Tibial nerve (tissue), 4 donors: Measurements from ENCODE around the gene KAT2A. TPM values are rescaled to one million over a fixed set of nuclear protein-coding genes. Genes with fewer than 3 reads are reported as not detected.
A peak's percentile ranks its signal among the peaks of the same experiment; 100 is the strongest.

Experiments
- DNase-seq, 2 donors: peaks; one replicate each; pipeline ENCODE4 v3.0.0-alpha.2; 2019; ENCODE audit warnings: low spot score in 2 of 2
- H3K27ac ChIP-seq, 4 donors: fragments of 200-600 bp; sonication (generic) in 3 of 4; one replicate each; pipeline ENCODE4 v1.5.1; 2017 to 2019; ENCODE audit warnings: mild to moderate bottlenecking in 1 of 4
- H3K27me3 ChIP-seq, 2 donors: fragments of 200-600 bp; sonication (generic) in 1 of 2; one replicate each; pipeline versions ENCODE4 v1.5.1 to v1.6.0; 2017 to 2019
- H3K36me3 ChIP-seq, 3 donors: fragments of 200-600 bp; sonication (generic); one replicate each; pipeline ENCODE4 v1.5.1; 2018 to 2019
- H3K4me1 ChIP-seq, 4 donors: fragments of 200-600 bp; sonication (generic) in 3 of 4; one replicate each; pipeline ENCODE4 v1.5.1; 2017 to 2019
- H3K4me3 ChIP-seq, 4 donors: fragments of 200-600 bp; sonication (generic) in 3 of 4; one replicate each; pipeline ENCODE4 v1.5.1; 2017 to 2019; ENCODE audit warnings: mild to moderate bottlenecking in 1 of 4, moderate library complexity in 1 of 4
- H3K9me3 ChIP-seq, 4 donors: fragments of 200-600 bp; sonication (generic) in 3 of 4; one replicate each; pipeline ENCODE4 v1.5.1; 2017 to 2019
- EP300 ChIP-seq, 2 donors: sonication (generic); formaldehyde crosslinking; IDR thresholded peaks; one replicate each; pipeline ENCODE4 v1.6.1; 2017; ENCODE audit warnings: antibody characterized with exemption in 2 of 2, mild to moderate bottlenecking in 1 of 2
- POLR2A ChIP-seq, 2 donors: fragments of 450-650 bp; IDR thresholded peaks; one replicate each; pipeline ENCODE4 v1.6.1; 2017; ENCODE audit warnings: antibody characterized with exemption in 2 of 2, mild to moderate bottlenecking in 2 of 2, moderate library complexity in 2 of 2
- WGBS, 2 donors: methylation state at CpG; one replicate each; pipeline ENCODE4 v1.1.5; 2018; 5-methylcytosine and 5-hydroxymethylcytosine counted together
- total RNA-seq, 4 donors: library from RNA; depleted of rRNA; stranded (reverse); fragments of >200 nt; gene quantifications; one replicate each; pipeline ENCODE4 v1.1.0, GENCODE V29; 2016
- TF ChIP-seq, protein P1 (sequence below), 5 experiments: fragments of 200-600 bp in 3 of 5; fragments of 450-650 bp in 2 of 5; sonication (generic) in 3 of 5; IDR thresholded peaks; one replicate each; pipeline ENCODE4 v1.5.1; 2016 to 2019; ENCODE audit warnings: antibody characterized with exemption in 5 of 5, mild to moderate bottlenecking in 3 of 5, moderate library complexity in 2 of 5

The KAT2A gene
- total RNA-seq, 4 donors from 2014 or later = 92.2 to 143 (median 105) TPM

DNA sequence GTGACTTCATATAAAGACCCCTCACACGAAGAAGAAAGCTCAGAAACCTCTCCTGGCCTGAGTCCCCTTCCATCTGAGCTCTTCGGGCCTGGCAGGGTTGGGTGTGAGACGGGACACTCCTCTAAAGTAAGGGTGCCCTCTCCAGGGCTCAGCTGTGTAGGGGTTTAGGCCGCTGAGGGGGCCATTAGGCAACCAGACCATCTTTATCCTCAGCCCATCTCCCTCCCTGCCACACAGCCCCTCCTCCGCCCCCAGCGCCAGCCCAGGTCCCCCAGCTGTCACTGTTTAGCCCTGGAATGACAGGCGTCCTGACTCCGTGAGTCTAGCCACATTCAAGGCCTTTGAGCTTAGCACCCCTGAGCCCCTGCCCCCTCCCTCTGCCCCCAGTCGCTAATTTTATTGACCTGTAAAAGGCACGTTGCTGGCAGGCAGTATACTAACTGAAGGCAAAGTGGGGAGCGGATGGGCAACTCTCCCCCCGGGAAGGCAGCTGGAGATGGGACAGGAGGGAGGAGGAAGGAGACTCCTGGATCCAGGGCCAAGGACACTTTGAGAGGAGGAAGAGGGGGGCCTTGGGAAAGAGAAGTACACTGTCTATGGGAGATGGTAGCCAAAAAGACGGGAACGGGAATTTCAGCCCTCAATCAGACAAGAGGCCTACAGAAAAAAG lies 22.3 kb downstream of the KAT2A start:
- H3K27ac ChIP-seq = no peak overlapping the region
- peak overlapping the region in 1 of 4 donors; percentile 35 for H3K4me3 ChIP-seq

DNA sequence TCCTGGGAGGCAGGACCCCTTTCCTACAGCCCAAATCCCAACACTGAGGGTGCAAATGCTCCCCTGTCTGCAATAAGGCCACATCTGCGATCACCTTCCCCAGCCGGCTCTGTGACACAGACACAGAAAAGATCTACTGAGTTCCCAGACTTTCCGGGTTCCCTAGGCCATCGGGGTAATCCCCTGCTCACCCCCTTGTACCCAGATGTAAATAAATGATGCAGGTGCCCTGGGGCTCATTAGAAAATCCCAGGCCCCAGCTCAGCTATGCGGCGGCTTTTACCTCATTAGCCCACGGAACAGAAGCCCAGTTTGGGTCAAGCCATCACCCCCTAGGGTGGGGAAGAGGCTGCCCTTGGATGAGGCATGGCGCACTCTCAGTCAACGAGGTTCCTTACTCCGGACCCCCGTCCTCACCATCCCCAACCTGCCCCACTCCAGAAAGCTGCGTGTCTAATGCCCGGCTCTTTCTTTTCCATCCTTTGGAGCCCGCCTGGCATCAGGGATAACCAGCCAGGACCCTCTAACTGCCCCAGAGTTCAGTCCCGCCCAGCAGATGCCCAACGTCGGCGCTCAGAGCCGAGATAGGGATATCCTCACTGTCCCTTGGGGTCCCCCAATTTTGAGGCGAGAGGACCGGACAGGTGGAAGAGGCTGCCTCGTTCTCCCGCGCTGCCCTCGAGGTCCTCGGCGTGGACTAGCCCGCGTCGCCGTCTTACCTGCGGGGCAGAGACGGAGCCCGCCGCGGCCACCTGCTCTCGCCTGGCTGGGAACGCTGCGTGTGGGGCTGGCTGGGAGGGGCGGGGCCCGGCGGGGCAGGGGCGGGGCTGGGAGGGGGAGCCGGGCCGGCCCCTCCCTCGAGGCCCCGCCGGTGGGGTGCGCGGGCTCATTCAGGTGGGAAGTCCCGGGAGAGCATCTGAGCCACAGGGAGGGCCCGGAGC lies 23.2 kb downstream of the KAT2A start, which contains the start of gene ZNF385C:
ZNF385C (minus strand) TSS at position 783 of the 941 bp plus-strand sequence. CDS start 35,417 bp downstream, outside the sequence.
- Histone ChIP-seq H3K4me3 (peak within 1 kb of the TSS in 3 of 4 donors; percentile 19 to 35 (median 31)), H3K27me3 (peaks cover 0 to 27% of the 10 kb centered on the region in 2 donors)
- 16 to 17% methylated on average over 27 to 36 of the region's 52 CpGs for WGBS, 2 donors

More for the DNA sequence above, 22.3 kb downstream of the KAT2A start:
- Histone ChIP-seq H3K27me3 (peaks cover 0 to 27% of the 10 kb centered on the region in 2 donors), H3K36me3 (peaks cover 0 to 12% (median 0%) of the 10 kb centered on the region in 3 donors), H3K9me3 (no peaks in the 10 kb centered on the region), H3K4me1 (peaks cover 0 to 21% (median 12%) of the 10 kb centered on the region in 4 donors)
- 64 to 67% methylated on average over 12 to 14 of the region's 14 CpGs for WGBS, 2 donors
- no peak for DNase-seq
- no peak for TF ChIP-seq POLR2A (IDR thresholded peaks at IDR 0.05)
- TF ChIP-seq EP300 (IDR thresholded peaks at IDR 0.05) = no peak
- TF ChIP-seq, protein P1, sequence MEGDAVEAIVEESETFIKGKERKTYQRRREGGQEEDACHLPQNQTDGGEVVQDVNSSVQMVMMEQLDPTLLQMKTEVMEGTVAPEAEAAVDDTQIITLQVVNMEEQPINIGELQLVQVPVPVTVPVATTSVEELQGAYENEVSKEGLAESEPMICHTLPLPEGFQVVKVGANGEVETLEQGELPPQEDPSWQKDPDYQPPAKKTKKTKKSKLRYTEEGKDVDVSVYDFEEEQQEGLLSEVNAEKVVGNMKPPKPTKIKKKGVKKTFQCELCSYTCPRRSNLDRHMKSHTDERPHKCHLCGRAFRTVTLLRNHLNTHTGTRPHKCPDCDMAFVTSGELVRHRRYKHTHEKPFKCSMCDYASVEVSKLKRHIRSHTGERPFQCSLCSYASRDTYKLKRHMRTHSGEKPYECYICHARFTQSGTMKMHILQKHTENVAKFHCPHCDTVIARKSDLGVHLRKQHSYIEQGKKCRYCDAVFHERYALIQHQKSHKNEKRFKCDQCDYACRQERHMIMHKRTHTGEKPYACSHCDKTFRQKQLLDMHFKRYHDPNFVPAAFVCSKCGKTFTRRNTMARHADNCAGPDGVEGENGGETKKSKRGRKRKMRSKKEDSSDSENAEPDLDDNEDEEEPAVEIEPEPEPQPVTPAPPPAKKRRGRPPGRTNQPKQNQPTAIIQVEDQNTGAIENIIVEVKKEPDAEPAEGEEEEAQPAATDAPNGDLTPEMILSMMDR (IDR thresholded peaks at IDR 0.05) = no peak

DNA sequence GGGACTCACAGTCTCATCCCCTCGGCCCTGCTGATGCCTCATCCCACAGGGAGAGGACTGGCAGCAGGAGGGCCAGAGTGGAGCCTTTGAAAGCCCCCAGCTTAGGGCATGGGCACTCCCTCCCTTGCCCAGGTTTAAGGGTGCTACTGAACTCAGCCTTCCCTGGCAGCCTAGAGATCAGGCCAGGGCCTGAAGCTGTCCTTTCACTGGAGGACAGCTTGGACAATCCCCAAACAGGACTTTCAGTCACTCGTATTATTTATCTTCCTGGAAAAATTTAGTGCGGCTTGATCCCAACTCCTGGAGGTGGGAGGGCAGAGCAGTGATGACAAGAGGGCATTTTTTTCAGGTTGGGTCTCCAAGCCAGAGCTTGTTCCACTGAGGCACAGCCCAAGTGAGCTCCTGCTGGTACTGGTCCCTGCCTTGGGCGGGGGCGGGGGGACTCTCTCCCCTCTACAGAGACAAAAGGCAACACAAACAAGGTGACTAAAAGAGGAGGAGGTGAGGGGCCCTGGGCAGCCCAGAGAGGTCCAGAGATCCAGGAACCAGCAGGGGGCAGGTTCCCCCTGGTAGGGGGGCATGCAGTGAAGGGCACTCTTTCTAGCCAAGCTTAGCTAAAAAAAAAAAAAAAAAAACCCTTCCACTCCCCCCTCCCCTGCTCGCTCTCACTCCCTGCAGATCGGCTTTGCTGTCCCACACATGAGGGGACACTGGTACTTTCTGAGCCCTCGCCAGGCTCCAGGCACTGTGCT lies 24.6 kb downstream of the KAT2A start:
- DNase-seq = no peak
- peaks cover 0 to 27% of the 10 kb centered on the region in 2 donors for H3K27me3 ChIP-seq
- no peaks in the 10 kb centered on the region for H3K36me3 ChIP-seq
- H3K9me3 ChIP-seq = no peaks in the 10 kb centered on the region
- WGBS, 2 donors = 64 to 70% methylated on average over 8 of the region's 8 CpGs
- H3K4me1 ChIP-seq = peaks cover 0 to 26% (median 9%) of the 10 kb centered on the region in 4 donors
- TF ChIP-seq EP300 (IDR thresholded peaks at IDR 0.05) (no peak), POLR2A (IDR thresholded peaks at IDR 0.05) (no peak)
- TF ChIP-seq, protein P1 (IDR thresholded peaks at IDR 0.05) = no peak
- no peak overlapping the region for H3K27ac ChIP-seq
- H3K4me3 ChIP-seq = no peak overlapping the region

More for the DNA sequence above, 23.2 kb downstream of the KAT2A start, which contains the start of gene ZNF385C:
- Histone ChIP-seq H3K4me1 (peaks cover 0 to 22% (median 12%) of the 10 kb centered on the region in 4 donors), H3K27ac (no peak within 1 kb of the TSS), H3K9me3 (no peaks in the 10 kb centered on the region), H3K36me3 (peaks cover 0 to 3% (median 0%) of the 10 kb centered on the region in 3 donors)
- DNase-seq = no peak
- TF ChIP-seq POLR2A (IDR thresholded peaks at IDR 0.05) (no peak), EP300 (IDR thresholded peaks at IDR 0.05) (no peak)
- TF ChIP-seq, protein P1 (IDR thresholded peaks at IDR 0.05) = no peak

DNA sequence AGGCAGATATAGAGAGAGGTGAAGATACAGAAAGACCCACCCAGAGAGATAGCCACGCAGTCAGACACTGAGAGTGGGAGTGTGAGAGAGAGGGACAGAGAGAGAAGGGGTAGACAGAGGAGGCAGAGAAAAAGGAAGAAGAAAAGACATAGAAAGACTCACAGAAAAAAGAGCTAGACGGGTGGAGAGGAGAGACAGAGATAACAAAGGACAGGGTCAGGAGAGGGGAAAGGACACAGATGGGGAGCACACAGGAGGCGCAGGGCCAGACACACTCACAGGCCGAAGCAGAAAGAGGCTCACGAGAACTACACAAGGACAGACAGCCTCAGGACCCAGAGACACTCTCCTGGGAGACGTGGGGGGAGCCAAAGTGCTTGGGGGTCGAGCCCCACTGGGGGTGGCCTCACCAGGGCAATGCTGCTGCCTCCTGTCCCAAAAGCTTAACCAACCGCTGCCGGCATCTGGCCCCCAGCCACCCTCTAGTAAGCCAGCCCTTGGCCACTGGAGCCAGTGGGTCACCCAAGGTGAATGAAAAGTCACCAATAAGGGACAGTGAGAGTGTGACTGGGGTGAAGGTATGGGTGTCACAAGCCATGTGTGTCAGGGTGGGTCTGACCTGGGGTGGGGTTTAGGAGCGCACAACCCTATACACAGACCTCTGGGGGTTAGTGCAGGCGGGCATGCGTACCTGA lies 26.6 kb downstream of the KAT2A start:
- H3K27me3 ChIP-seq = peaks cover 0 to 27% of the 10 kb centered on the region in 2 donors
- TF ChIP-seq POLR2A (IDR thresholded peaks at IDR 0.05) = no peak
- TF ChIP-seq EP300 (IDR thresholded peaks at IDR 0.05) = no peak
- TF ChIP-seq, protein P1 (IDR thresholded peaks at IDR 0.05) = no peak
- H3K4me1 ChIP-seq = peaks cover 0 to 23% (median 9%) of the 10 kb centered on the region in 4 donors
- no peaks in the 10 kb centered on the region for H3K36me3 ChIP-seq
- no peak overlapping the region for H3K4me3 ChIP-seq
- no peak for DNase-seq
- 80 to 85% methylated on average over 12 of the region's 12 CpGs for WGBS, 2 donors
- no peaks in the 10 kb centered on the region for H3K9me3 ChIP-seq
- H3K27ac ChIP-seq = no peak overlapping the region
